GM12878 (cell line): ENCODE measurements around the gene BBS12. TPM values are rescaled to one million over a fixed set of nuclear protein-coding genes. Genes with fewer than 3 reads are reported as not detected.

Experiments used
- ATF3 ChIP-seq: IDR thresholded peaks from 2 replicates; pipeline ENCODE4 v1.6.1; 2011; ENCODE audit warnings: low read depth, mild to moderate bottlenecking, low read length, moderate library complexity, borderline replicate concordance; ENCODE audit errors: extremely low read depth
- ATF7 ChIP-seq: fragments of 450-650 bp; IDR thresholded peaks from 2 replicates; pipeline ENCODE4 v1.6.1; 2016; ENCODE audit warnings: low read depth, mild to moderate bottlenecking
- E2F4 ChIP-seq: IDR thresholded peaks from 2 replicates; pipeline ENCODE4 v1.6.1; 2012; ENCODE audit warnings: low read depth, low read length, improper control_type of control experiment
- IKZF2 ChIP-seq, 2 experiments: fragments of 450-650 bp; IDR thresholded peaks; 2 replicates each; pipeline ENCODE4 v1.6.1; 2017; ENCODE audit warnings: mild to moderate bottlenecking in 2 of 2, moderate library complexity in 2 of 2
- PBX3 ChIP-seq: IDR thresholded peaks from 2 replicates; pipeline ENCODE4 v1.6.1; 2011; ENCODE audit warnings: mild to moderate bottlenecking, low read depth, low read length, moderate library complexity; ENCODE audit not compliant: insufficient replicate concordance
- PML ChIP-seq: IDR thresholded peaks from 2 replicates; pipeline ENCODE4 v1.6.1; 2012; ENCODE audit warnings: low read length, inconsistent platforms
- RUNX3 ChIP-seq: IDR thresholded peaks from 2 replicates; pipeline ENCODE4 v1.6.1; 2012; ENCODE audit warnings: low read length, inconsistent platforms
- SREBF2 ChIP-seq: IDR thresholded peaks from 2 replicates; pipeline ENCODE4 v1.6.1; 2012; ENCODE audit warnings: mild to moderate bottlenecking, low read length
- TARDBP ChIP-seq: IDR thresholded peaks from 2 replicates; pipeline ENCODE4 v1.6.1; 2016; ENCODE audit warnings: borderline replicate concordance
- USF1 ChIP-seq: IDR thresholded peaks from 2 replicates; pipeline ENCODE4 v1.6.1; 2011; ENCODE audit warnings: borderline replicate concordance, low read depth, mild to moderate bottlenecking, moderate library complexity, mixed read lengths, low read length; ENCODE audit not compliant: insufficient read depth; ENCODE audit errors: extremely low read length
- USF2 ChIP-seq: IDR thresholded peaks from 2 replicates; pipeline ENCODE4 v1.6.1; 2011; ENCODE audit warnings: low read depth, low read length, improper control_type of control experiment, borderline replicate concordance
- ZBTB40 ChIP-seq: fragments of 450-650 bp; IDR thresholded peaks from 2 replicates; pipeline ENCODE4 v1.6.1; 2016; ENCODE audit warnings: mild to moderate bottlenecking, moderate library complexity, borderline replicate concordance
- ZNF217 ChIP-seq: fragments of 450-650 bp; IDR thresholded peaks from 2 replicates; pipeline ENCODE4 v1.6.1; 2017; ENCODE audit warnings: antibody characterized with exemption, mild to moderate bottlenecking
- polyA plus RNA-seq, 11 experiments: library from polyadenylated mRNA; depleted of rRNA in 4 of 11; unstranded in 6 of 11; stranded (reverse) in 5 of 11; fragments of >200 nt; fragmentation: Nextera tagmentation in 4 of 11; fragmentation: Illumina TruSeq in 1 of 11; extraction: Ambion mirVana in 4 of 11; extraction: Trizol in 1 of 11; gene quantifications; 1 replicate in 1 of 11; 2 replicates in 10 of 11; pipeline versions ENCODE4 v1.2.1 to v1.2.3, GENCODE V29; 2011 to 2016; ENCODE audit warnings: inconsistent platforms in 2 of 11, missing spikeins in 2 of 11, low read depth in 1 of 11
- total RNA-seq, 4 experiments: library from RNA; depleted of rRNA in 3 of 4; stranded (reverse); fragments of >200 nt in 3 of 4; fragmentation: Illumina TruSeq in 1 of 4; extraction: Trizol in 1 of 4; gene quantifications; 2 replicates each; pipeline versions ENCODE4 v1.2.1 to v1.2.3, GENCODE V29; 2013 to 2021

The BBS12 gene
- total and polyA plus RNA-seq, 10 of the 15 experiments (the other 5 are each of a cell fraction or from before 2014, with no cell fraction given): 0.15 to 0.63 (median 0.42) TPM

- TF ChIP-seq PBX3 (no peak), E2F4 (no peak), ZNF217 (no peak), IKZF2 (IDR thresholded peaks at IDR 0.05) (no peak), RUNX3 (no peak), TARDBP (no peak), ATF7 (no peak), USF2 (no peak), SREBF2 (no peak), PML (no peak), USF1 (no peak), ATF3 (no peak), ZBTB40 (no peak)
Measured at GRCh38 chr4:122784261-122784660, 51.8 kb downstream of the BBS12 start (continued).
